Left lung (tissue), 10 donors: Measurements from ENCODE around the gene IFI16. TPM values are rescaled to one million over a fixed set of nuclear protein-coding genes. Genes with fewer than 3 reads are reported as not detected.

ENCODE experiments used
- ATAC-seq: fragments of 200-7000 bp; cut with Tn5 transposase; one replicate; pipeline ENCODE4 v1.9.1; 2020; ENCODE audit warnings: moderate library complexity
- DNase-seq, 4 donors: peaks; one replicate each; pipeline ENCODE4 v3.0.0-alpha.2; 2013 to 2020
- H3K27ac ChIP-seq, 2 donors: fragments of 200-600 bp; sonication (generic) in 1 of 2; one replicate each; pipeline versions ENCODE4 v1.5.0 to v1.8.0; 2020 to 2021
- H3K27me3 ChIP-seq, 2 donors: fragments of 200-600 bp; sonication (generic) in 1 of 2; one replicate each; pipeline versions ENCODE4 v1.5.0 to v1.8.0; 2020 to 2021
- H3K36me3 ChIP-seq, 2 donors: fragments of 200-600 bp; sonication (generic) in 1 of 2; one replicate each; pipeline versions ENCODE4 v1.5.0 to v1.8.0; 2020 to 2021
- H3K4me1 ChIP-seq, 2 donors: fragments of 200-600 bp; one replicate each; pipeline ENCODE4 v1.8.0; 2021
- H3K4me3 ChIP-seq, 2 donors: fragments of 200-600 bp; sonication (generic) in 1 of 2; one replicate each; pipeline versions ENCODE4 v1.5.0 to v1.8.0; 2020 to 2021; ENCODE audit warnings: mild to moderate bottlenecking in 1 of 2
- H3K9me3 ChIP-seq, 2 donors: fragments of 200-600 bp; sonication (generic) in 1 of 2; one replicate each; pipeline versions ENCODE4 v1.5.0 to v1.8.0; 2020 to 2021
- CTCF ChIP-seq, 2 donors: fragments of 200-600 bp; sonication (generic) in 1 of 2; IDR thresholded peaks; one replicate each; pipeline versions ENCODE4 v1.5.0 to v1.8.0; 2021; ENCODE audit warnings: antibody characterized with exemption in 2 of 2
- intact Hi-C, 2 donors: fragments of 100-400 bp; cut with DNase I; formaldehyde crosslinking; loops; one replicate each; pipeline versions ENCODE4 v1.11.2 to v1.14.2; 2022
- polyA plus RNA-seq, 6 donors: library from polyadenylated mRNA; unstranded; fragments of 120-200 nt; gene quantifications; one replicate each; pipeline ENCODE4 v1.2.1, GENCODE V29; 2013; ENCODE audit not compliant: insufficient read length in 6 of 6
- total RNA-seq, 2 donors: library from RNA; stranded (reverse); fragmentation: NEBNext Ultra II Directional; extraction: Animal tissue kit (Norgen Biotek cat#: 25700); gene quantifications; one replicate each; pipeline ENCODE4 v1.2.1, GENCODE V29; 2021
- donor health status: DM: no; HTN: yes; CAD: no.
- donor health status: DM: no; HTN: no; CAD: no.

IFI16 gene
- total and polyA plus RNA-seq, 8 donors, result 69.7 to 132 (median 106) TPM

- Histone ChIP-seq H3K4me1 (peaks cover 0 to 31% of the 10 kb centered on the region in 2 donors), H3K4me3 (no peak overlapping the region), H3K27me3 (no peaks in the 10 kb centered on the region), H3K36me3 (no peaks in the 10 kb centered on the region), H3K27ac (peak overlapping the region; percentile 20 to 91), H3K9me3 (no peaks in the 10 kb centered on the region)
- TF ChIP-seq CTCF (IDR thresholded peaks at IDR 0.05), result no peak
- intact Hi-C loops, result no loop called here
- no peak for ATAC-seq
- DNase-seq, result no peak
These were observed 74.4 kb downstream of the IFI16 start for GRCh38 chr1:159084152-159084551.

GRCh38 chr1:159084867-159085266, 75.2 kb downstream of the IFI16 start:
- H3K4me3 ChIP-seq, result no peak overlapping the region
- DNase-seq, result no peak
- H3K9me3 ChIP-seq, result no peaks in the 10 kb centered on the region
- no peak for TF ChIP-seq CTCF (IDR thresholded peaks at IDR 0.05)
- peak overlapping the region in 1 of 2 donors; percentile 91 for H3K27ac ChIP-seq
- H3K4me1 ChIP-seq, result peaks cover 0 to 32% of the 10 kb centered on the region in 2 donors
- intact Hi-C loops, result no loop called here
- H3K36me3 ChIP-seq, result no peaks in the 10 kb centered on the region
- peak; percentile 46 for ATAC-seq
- H3K27me3 ChIP-seq, result no peaks in the 10 kb centered on the region

- Histone ChIP-seq H3K27ac (peak overlapping the region in 1 of 2 donors; percentile 67), H3K4me3 (no peak overlapping the region), H3K36me3 (no peaks in the 10 kb centered on the region), H3K27me3 (no peaks in the 10 kb centered on the region), H3K4me1 (peaks cover 0 to 59% of the 10 kb centered on the region in 2 donors), H3K9me3 (no peaks in the 10 kb centered on the region)
- ATAC-seq (no peak), DNase-seq (no peak)
- TF ChIP-seq CTCF (IDR thresholded peaks at IDR 0.05), result no peak
- intact Hi-C loops, result no loop called here
These were observed 78.3 kb downstream of the IFI16 start for GRCh38 chr1:159088050-159088449.

GRCh38 chr1:159088546-159089183, 79.0 kb downstream of the IFI16 start:
- no peak for ATAC-seq
- no peak for TF ChIP-seq CTCF (IDR thresholded peaks at IDR 0.05)

GRCh38 chr1:159089184-159089791, 79.6 kb downstream of the IFI16 start:
- H3K4me1 ChIP-seq, result peaks cover 0 to 52% of the 10 kb centered on the region in 2 donors
- no peak overlapping the region for H3K4me3 ChIP-seq
- peak; percentile 34 to 62 for TF ChIP-seq CTCF (IDR thresholded peaks at IDR 0.05)
- H3K9me3 ChIP-seq, result no peaks in the 10 kb centered on the region
- ATAC-seq (no peak), DNase-seq (no peak)
- no peaks in the 10 kb centered on the region for H3K27me3 ChIP-seq
- no peak overlapping the region for H3K27ac ChIP-seq
- H3K36me3 ChIP-seq, result no peaks in the 10 kb centered on the region
- intact Hi-C loops, result no loop called here

More at GRCh38 chr1:159088546-159089183, 79.0 kb downstream of the IFI16 start:
- peak overlapping the region in 1 of 2 donors; percentile 67 for H3K27ac ChIP-seq
- no peak for DNase-seq
- no peak overlapping the region for H3K4me3 ChIP-seq
- intact Hi-C loops, result no loop called here
- H3K9me3 ChIP-seq, result no peaks in the 10 kb centered on the region
- peaks cover 0 to 58% of the 10 kb centered on the region in 2 donors for H3K4me1 ChIP-seq
- no peaks in the 10 kb centered on the region for H3K27me3 ChIP-seq
- H3K36me3 ChIP-seq, result no peaks in the 10 kb centered on the region
